Prostate gland (tissue), 2 donors: ENCODE data around the gene NAA10. TPM values are rescaled to one million over a fixed set of nuclear protein-coding genes. Genes with fewer than 3 reads are reported as not detected.

ENCODE experiments used
- DNase-seq: peaks from one replicate; pipeline ENCODE4 v3.0.0-alpha.2; 2019; ENCODE audit warnings: low spot score
- H3K27ac ChIP-seq, 2 donors: fragments of 200-600 bp; sonication (generic); 2 replicates each; pipeline ENCODE4 v1.5.1; 2017 to 2019
- H3K27me3 ChIP-seq: fragments of 200-600 bp; sonication (generic); replicated peaks from 2 replicates; pipeline ENCODE4 v1.5.1; 2019; ENCODE audit not compliant: insufficient read depth
- H3K36me3 ChIP-seq, 2 donors: fragments of 200-600 bp; sonication (generic); 1 replicate in 1 of 2; 2 replicates in 1 of 2; pipeline versions ENCODE4 v1.5.1 to v1.8.1; 2017 to 2019
- H3K4me1 ChIP-seq: fragments of 200-600 bp; sonication (generic); replicated peaks from 2 replicates; pipeline ENCODE4 v1.5.1; 2019
- H3K4me3 ChIP-seq, 2 donors: fragments of 200-600 bp; sonication (generic); 2 replicates each; pipeline ENCODE4 v1.5.1; 2017 to 2019
- H3K9me3 ChIP-seq: fragments of 200-600 bp; sonication (generic); 2 replicates; pipeline ENCODE4 v1.5.1; 2017
- POLR2A ChIP-seq: fragments of 450-650 bp; IDR thresholded peaks from one replicate; pipeline ENCODE4 v1.6.1; 2016; ENCODE audit warnings: antibody characterized with exemption, mild to moderate bottlenecking
- POLR2AphosphoS5 ChIP-seq: sonication (generic); formaldehyde crosslinking; IDR thresholded peaks from one replicate; pipeline ENCODE4 v1.6.1; 2017; ENCODE audit warnings: antibody characterized with exemption
- WGBS: methylation state at CpG from one replicate; pipeline ENCODE4 v1.1.5; 2018; 5-methylcytosine and 5-hydroxymethylcytosine counted together
- intact Hi-C: fragments of 100-400 bp; cut with DNase I; formaldehyde crosslinking; loops from one replicate; pipeline ENCODE4 v1.14.2; 2022
- total RNA-seq, 2 donors: library from RNA; depleted of rRNA; stranded (reverse); fragments of >200 nt; gene quantifications; one replicate each; pipeline ENCODE4 v1.1.0, GENCODE V29; 2016
- TF ChIP-seq, protein P1 (sequence below), 4 experiments: fragments of 200-600 bp in 2 of 4; fragments of 450-650 bp in 2 of 4; sonication (generic) in 2 of 4; IDR thresholded peaks; 1 replicate in 3 of 4; 2 replicates in 1 of 4; pipeline ENCODE4 v1.5.1; 2016 to 2019; ENCODE audit warnings: antibody characterized with exemption in 4 of 4, mild to moderate bottlenecking in 2 of 4, moderate library complexity in 2 of 4

Gene NAA10
- total RNA-seq, 2 donors from 2014 or later = 47.5 to 64.9 TPM

GRCh38 chrX:153929576-153929975 lies 5.3 kb downstream of the NAA10 start:
- H3K4me3 ChIP-seq = no peak overlapping the region
- H3K27ac ChIP-seq = no peak overlapping the region
- TF ChIP-seq, protein P1, sequence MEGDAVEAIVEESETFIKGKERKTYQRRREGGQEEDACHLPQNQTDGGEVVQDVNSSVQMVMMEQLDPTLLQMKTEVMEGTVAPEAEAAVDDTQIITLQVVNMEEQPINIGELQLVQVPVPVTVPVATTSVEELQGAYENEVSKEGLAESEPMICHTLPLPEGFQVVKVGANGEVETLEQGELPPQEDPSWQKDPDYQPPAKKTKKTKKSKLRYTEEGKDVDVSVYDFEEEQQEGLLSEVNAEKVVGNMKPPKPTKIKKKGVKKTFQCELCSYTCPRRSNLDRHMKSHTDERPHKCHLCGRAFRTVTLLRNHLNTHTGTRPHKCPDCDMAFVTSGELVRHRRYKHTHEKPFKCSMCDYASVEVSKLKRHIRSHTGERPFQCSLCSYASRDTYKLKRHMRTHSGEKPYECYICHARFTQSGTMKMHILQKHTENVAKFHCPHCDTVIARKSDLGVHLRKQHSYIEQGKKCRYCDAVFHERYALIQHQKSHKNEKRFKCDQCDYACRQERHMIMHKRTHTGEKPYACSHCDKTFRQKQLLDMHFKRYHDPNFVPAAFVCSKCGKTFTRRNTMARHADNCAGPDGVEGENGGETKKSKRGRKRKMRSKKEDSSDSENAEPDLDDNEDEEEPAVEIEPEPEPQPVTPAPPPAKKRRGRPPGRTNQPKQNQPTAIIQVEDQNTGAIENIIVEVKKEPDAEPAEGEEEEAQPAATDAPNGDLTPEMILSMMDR (IDR thresholded peaks at IDR 0.05) = no peak
- TF ChIP-seq POLR2AphosphoS5 (no peak), POLR2A (no peak)
- no peaks in the 10 kb centered on the region for H3K36me3 ChIP-seq
- intact Hi-C loops = no loop called here
- 92% methylated on average over 2 of the region's 10 CpGs for WGBS
- no peaks in the 10 kb centered on the region for H3K4me1 ChIP-seq
- DNase-seq = no peak
- H3K9me3 ChIP-seq = no peaks in the 10 kb centered on the region
- no peaks in the 10 kb centered on the region for H3K27me3 ChIP-seq

DNA sequence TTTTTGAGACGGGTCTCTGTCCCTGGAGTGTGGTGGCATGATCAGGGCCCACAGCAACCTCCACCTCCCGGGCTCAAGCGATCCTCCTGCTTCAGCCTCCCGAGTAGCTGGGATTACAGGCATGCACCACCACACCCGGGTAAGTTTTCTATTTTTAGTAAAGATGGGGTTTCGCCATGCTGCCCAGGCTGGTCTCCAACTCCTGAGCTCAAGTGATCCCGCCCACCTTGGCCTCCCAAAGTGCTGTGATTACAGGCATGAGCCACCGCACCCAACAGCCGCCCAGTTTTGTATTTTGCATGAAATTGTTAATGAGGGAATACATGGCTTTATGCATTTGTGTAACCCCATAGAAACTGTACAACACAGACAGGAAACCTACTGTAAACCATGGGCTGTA lies 6.0 kb downstream of the NAA10 start:
- TF ChIP-seq, protein P1 (IDR thresholded peaks at IDR 0.05) = no peak
- TF ChIP-seq POLR2AphosphoS5 = no peak
- no peak for TF ChIP-seq POLR2A
- DNase-seq = no peak
- Histone ChIP-seq H3K9me3 (no peaks in the 10 kb centered on the region), H3K4me3 (no peak overlapping the region), H3K27ac (peak overlapping the region; percentile 38 to 42), H3K27me3 (no peaks in the 10 kb centered on the region), H3K4me1 (no peaks in the 10 kb centered on the region), H3K36me3 (no peaks in the 10 kb centered on the region)
- intact Hi-C loops = no loop called here
- 47% methylated on average over 9 of the region's 9 CpGs for WGBS

DNA sequence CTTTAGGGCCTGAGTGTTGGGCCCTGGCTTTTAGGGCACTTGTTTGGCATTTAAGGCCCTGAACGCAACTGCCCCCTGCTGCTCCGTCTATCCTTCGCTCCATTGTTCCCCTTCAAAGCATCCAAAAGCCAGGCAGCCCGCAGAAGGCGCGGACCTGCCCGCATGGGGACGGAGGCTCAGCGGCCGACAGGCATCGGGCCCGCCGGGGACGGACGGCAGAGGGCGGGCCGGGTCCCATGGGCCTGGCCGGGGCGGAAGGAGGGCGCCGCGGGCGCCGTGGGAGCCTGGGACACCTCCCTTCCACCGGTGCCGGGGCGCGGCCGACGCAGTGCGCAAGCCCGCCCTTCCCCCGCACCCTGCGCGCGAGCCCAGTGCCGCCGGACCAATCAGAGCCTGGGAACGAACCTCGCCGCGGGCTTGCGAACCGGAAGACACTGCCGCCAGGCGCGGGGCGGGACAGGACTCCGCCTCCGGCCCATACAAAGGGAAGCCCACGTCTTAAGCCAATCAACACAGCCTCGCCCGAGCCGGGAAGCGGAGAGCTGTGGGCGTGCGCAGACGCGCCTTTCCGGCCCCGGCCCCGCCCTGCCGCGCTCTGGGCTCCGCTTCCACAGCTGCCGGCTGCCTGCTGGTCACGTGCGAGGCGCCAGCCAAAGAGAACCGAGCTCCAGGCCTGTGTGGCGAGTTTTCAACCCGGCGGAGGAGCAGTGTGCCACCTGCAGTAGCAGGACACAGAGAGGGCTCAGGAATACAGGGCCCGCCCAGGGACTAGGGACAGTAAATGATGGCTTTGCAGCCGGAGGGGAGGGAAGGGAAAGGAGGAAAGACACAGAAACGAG lies 6.7 kb downstream of the NAA10 start:
- 3% methylated on average over 13 of the region's 76 CpGs for WGBS
- DNase-seq = peak; percentile 93
- Histone ChIP-seq H3K27ac (peak overlapping the region; percentile 88 to 91), H3K4me1 (no peaks in the 10 kb centered on the region), H3K36me3 (no peaks in the 10 kb centered on the region), H3K27me3 (no peaks in the 10 kb centered on the region), H3K9me3 (no peaks in the 10 kb centered on the region), H3K4me3 (peak overlapping the region; percentile 39 to 45)
- TF ChIP-seq POLR2AphosphoS5 (no peak), POLR2A (peak; percentile 67)
- TF ChIP-seq, protein P1 (IDR thresholded peaks at IDR 0.05) = peak in 2 of 4 experiments; percentile 25 to 29
- intact Hi-C loops = no loop called here

DNA sequence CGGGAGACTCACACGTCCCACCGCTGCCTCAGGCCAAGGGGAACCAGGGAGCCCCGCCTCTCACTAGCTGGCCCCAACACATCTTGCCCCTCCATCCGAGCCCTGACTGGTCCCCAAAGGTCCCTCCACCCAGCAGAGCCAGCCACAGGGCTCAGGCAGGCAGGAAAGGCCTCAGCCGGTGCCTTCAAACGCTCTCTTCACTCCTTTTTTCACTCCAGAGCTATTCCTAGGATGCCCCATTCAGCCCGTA lies 7.2 kb downstream of the NAA10 start:
- H3K27me3 ChIP-seq = no peaks in the 10 kb centered on the region
- TF ChIP-seq, protein P1 (IDR thresholded peaks at IDR 0.05) = no peak
- no peak for TF ChIP-seq POLR2AphosphoS5
- TF ChIP-seq POLR2A = no peak
- H3K4me3 ChIP-seq = peak overlapping the region; percentile 39 to 45
- peak overlapping the region; percentile 88 to 91 for H3K27ac ChIP-seq
- intact Hi-C loops = no loop called here
- H3K36me3 ChIP-seq = no peaks in the 10 kb centered on the region
- WGBS = 0% methylated on average over 4 of the region's 8 CpGs
- DNase-seq = no peak
- no peaks in the 10 kb centered on the region for H3K9me3 ChIP-seq
- H3K4me1 ChIP-seq = no peaks in the 10 kb centered on the region
